Skeletal muscle tissue (tissue), 4 donors: ENCODE data around the gene PRKN. TPM values are rescaled to one million over a fixed set of nuclear protein-coding genes. Genes with fewer than 3 reads are reported as not detected.

ENCODE experiments used
- H3K27ac ChIP-seq: one replicate; pipeline ENCODE4 v1.7.0; 2013; ENCODE audit warnings: mild to moderate bottlenecking, low read depth, low read length, inconsistent platforms
- H3K27me3 ChIP-seq, 3 donors: one replicate each; pipeline ENCODE4 v1.7.0; 2013; ENCODE audit warnings: low read length in 3 of 3; ENCODE audit not compliant: control insufficient read depth in 3 of 3, insufficient read depth in 3 of 3
- H3K36me3 ChIP-seq, 3 donors: one replicate each; pipeline ENCODE4 v1.7.0; 2013; ENCODE audit warnings: low read length in 3 of 3; ENCODE audit not compliant: control insufficient read depth in 3 of 3, insufficient read depth in 3 of 3
- H3K4me1 ChIP-seq, 3 donors: one replicate each; pipeline ENCODE4 v1.7.0; 2013; ENCODE audit warnings: low read length in 3 of 3, mild to moderate bottlenecking in 3 of 3; ENCODE audit not compliant: control insufficient read depth in 3 of 3, insufficient read depth in 3 of 3
- H3K4me3 ChIP-seq, 3 donors: one replicate each; pipeline ENCODE4 v1.7.0; 2013; ENCODE audit warnings: low read length in 3 of 3
- H3K9ac ChIP-seq, 3 donors: one replicate each; pipeline ENCODE4 v1.7.0; 2013; ENCODE audit warnings: low read length in 3 of 3, mild to moderate bottlenecking in 3 of 3, moderate library complexity in 2 of 3, low read depth in 1 of 3
- H3K9me3 ChIP-seq, 3 donors: one replicate each; pipeline ENCODE4 v1.7.0; 2013; ENCODE audit warnings: low read length in 3 of 3; ENCODE audit not compliant: control insufficient read depth in 3 of 3
- total RNA-seq: library from RNA; depleted of rRNA; stranded (reverse); fragments of >200 nt; gene quantifications from one replicate; pipeline ENCODE4 v1.2.3, GENCODE V29; 2014
- donor health status: Osteomylitis.

PRKN gene
- total RNA-seq, 1 donor from 2014 or later: 16.7 TPM

DNA sequence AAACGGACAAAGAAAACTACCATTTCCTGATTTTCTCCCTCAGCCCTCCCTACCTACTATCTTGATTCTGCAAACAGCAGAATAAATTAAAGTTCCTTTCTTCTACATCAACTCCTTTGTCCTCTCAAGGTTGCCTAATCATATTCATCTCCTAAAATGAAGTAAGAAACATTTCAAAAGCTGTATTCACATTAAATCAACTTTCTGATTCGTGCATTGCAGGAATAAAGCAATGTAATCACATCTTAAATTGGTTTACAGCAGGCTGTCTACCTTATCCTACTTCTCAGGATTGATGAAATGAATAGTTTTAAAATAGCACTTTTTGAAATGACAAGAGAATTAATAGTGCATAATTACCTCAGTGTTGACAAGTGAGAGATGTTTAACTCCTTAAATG is 25.1 kb downstream of the PRKN start:
- H3K9ac ChIP-seq: no peak overlapping the region
- H3K4me3 ChIP-seq: no peak overlapping the region
- no peak overlapping the region for H3K27ac ChIP-seq
- H3K4me1 ChIP-seq: peaks cover 5 to 16% (median 10%) of the 10 kb centered on the region in 3 donors
- H3K9me3 ChIP-seq: no peaks in the 10 kb centered on the region
- H3K27me3 ChIP-seq: no peaks in the 10 kb centered on the region
- no peaks in the 10 kb centered on the region for H3K36me3 ChIP-seq

DNA sequence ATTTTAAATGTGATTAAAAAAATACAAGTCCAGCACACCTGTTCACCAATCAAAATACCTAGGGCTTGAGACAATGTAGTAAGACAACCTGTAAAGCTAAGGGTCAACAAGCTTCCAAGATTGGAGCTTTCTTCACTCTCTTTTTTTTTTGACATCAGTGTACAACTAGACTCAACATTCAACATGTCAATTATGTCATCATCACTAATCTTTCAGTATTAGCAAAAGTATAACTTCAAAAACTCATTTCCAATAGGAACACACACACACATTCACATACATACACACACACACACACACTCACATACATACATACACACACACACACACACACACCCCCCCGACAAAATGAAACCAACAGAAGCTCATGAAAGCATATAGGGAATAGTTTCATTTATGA is 26.0 kb downstream of the PRKN start:
- no peaks in the 10 kb centered on the region for H3K36me3 ChIP-seq
- no peak overlapping the region for H3K9ac ChIP-seq
- peaks cover 4 to 16% (median 9%) of the 10 kb centered on the region in 3 donors for H3K4me1 ChIP-seq
- no peaks in the 10 kb centered on the region for H3K9me3 ChIP-seq
- no peak overlapping the region for H3K27ac ChIP-seq
- H3K4me3 ChIP-seq: no peak overlapping the region
- no peaks in the 10 kb centered on the region for H3K27me3 ChIP-seq

DNA sequence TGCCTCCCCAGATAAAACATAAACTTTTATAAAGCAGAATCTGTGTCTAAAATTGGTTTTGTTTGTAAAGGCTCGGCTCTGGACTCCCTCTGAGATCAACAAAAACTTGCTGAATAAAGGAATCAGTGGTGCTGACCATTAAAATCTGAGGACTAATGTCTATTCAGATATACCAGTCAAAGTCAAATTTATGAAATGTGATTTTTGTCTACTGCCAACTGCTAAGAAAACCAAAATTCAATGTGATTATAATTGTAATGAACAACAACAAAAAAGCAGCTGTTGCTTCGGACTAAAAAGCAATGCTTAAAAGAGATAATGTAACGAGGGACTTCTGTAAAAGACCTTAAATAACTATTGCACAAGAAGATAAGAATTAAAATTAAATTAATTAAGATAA is 26.6 kb downstream of the PRKN start:
- Histone ChIP-seq H3K36me3 (no peaks in the 10 kb centered on the region), H3K4me1 (peaks cover 0 to 16% (median 3%) of the 10 kb centered on the region in 3 donors), H3K9ac (no peak overlapping the region), H3K4me3 (no peak overlapping the region), H3K27ac (no peak overlapping the region), H3K27me3 (no peaks in the 10 kb centered on the region), H3K9me3 (no peaks in the 10 kb centered on the region)

DNA sequence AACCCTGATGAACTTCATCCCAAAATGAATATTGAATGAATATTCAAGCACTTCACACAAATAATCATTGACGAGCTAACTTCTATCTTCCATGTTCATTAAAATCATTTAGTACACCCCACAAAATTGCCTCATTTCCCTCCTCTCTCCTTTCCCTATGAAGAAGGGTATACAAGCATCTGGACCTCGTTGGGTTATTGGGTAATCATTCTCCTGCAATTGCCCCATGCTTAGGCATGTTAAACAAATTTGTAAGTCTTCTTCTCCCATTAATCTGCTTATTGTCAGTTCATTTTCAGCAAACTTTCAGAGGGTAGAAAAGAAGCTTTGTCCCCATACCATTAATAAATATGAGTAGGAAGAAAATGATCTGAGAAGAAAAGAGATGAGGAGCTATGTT is 27.6 kb downstream of the PRKN start:
- Histone ChIP-seq H3K27me3 (no peaks in the 10 kb centered on the region), H3K27ac (no peak overlapping the region), H3K4me1 (peaks cover 0 to 6% (median 0%) of the 10 kb centered on the region in 3 donors), H3K4me3 (no peak overlapping the region), H3K9me3 (no peaks in the 10 kb centered on the region), H3K9ac (no peak overlapping the region), H3K36me3 (no peaks in the 10 kb centered on the region)

DNA sequence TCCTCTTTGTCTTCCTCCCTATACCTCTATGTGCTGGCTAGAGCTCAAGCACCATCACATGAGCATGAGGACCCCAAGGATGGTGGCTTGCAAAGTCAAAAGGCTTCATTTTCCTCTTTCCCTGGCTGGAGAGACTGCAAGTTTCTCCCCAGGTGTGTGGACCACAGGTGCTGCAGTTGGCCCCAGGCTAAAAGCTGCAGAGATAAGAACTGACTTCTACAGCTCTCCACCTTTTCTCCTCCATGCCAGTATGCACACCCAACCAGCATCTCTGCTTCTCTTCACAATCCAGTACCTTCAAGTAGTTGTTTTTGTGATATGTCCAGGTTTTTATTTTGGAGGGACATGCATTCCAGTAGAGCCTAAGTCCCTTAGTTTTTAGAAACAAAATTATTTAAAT is 29.1 kb downstream of the PRKN start:
- peaks cover 0 to 5% (median 0%) of the 10 kb centered on the region in 3 donors for H3K4me1 ChIP-seq
- no peaks in the 10 kb centered on the region for H3K36me3 ChIP-seq
- H3K9ac ChIP-seq: no peak overlapping the region
- no peaks in the 10 kb centered on the region for H3K27me3 ChIP-seq
- no peak overlapping the region for H3K4me3 ChIP-seq
- H3K9me3 ChIP-seq: no peaks in the 10 kb centered on the region
- no peak overlapping the region for H3K27ac ChIP-seq

DNA sequence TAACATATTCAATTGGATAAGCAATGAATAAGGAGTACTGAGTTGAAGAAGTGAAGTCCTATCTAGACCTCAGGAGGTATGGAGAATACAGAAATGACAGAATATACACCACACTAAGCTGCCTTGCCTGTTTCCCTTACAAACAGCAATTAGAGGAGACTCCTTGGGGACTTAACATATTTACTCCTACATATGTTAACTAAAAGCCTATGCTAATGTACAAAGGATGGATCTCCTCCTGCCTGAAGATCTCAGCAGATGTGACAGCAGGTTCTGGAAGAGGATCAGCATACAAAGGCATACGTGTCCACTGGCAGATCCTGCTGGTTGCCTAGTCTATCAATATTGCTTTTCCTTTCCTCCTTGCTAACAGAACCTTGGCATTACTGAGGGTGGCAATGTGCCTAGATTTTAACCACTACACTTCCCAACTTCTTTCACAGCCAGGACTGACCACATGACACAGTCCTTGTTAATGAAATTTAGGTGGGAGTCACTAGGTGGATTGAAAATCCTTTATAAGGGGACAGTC is 29.6 kb downstream of the PRKN start:
- Histone ChIP-seq H3K9ac (no peak overlapping the region), H3K36me3 (no peaks in the 10 kb centered on the region), H3K4me3 (no peak overlapping the region), H3K27me3 (no peaks in the 10 kb centered on the region), H3K4me1 (peaks cover 0 to 3% (median 0%) of the 10 kb centered on the region in 3 donors), H3K27ac (no peak overlapping the region), H3K9me3 (no peaks in the 10 kb centered on the region)

DNA sequence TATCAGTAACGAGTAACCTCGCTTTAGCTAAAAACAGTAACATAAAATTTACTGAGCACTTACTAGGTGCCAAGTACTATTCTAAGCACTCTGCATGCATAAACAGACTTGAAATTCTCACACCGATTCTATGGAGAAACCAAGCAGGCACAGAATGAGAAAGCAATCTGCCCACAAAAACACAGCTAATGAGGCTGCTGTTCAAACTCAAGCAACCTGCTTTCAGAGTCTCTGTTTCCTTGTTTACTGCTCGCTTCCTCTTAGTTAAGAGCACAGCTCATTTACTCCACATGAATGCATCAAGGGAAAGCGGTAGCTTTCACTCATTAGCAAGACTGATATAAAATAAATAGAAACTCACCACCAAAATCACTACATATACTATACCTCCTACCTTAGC is 37.4 kb downstream of the PRKN start:
- peaks cover 0 to 7% (median 2%) of the 10 kb centered on the region in 3 donors for H3K4me1 ChIP-seq
- no peak overlapping the region for H3K4me3 ChIP-seq
- no peaks in the 10 kb centered on the region for H3K9me3 ChIP-seq

DNA sequence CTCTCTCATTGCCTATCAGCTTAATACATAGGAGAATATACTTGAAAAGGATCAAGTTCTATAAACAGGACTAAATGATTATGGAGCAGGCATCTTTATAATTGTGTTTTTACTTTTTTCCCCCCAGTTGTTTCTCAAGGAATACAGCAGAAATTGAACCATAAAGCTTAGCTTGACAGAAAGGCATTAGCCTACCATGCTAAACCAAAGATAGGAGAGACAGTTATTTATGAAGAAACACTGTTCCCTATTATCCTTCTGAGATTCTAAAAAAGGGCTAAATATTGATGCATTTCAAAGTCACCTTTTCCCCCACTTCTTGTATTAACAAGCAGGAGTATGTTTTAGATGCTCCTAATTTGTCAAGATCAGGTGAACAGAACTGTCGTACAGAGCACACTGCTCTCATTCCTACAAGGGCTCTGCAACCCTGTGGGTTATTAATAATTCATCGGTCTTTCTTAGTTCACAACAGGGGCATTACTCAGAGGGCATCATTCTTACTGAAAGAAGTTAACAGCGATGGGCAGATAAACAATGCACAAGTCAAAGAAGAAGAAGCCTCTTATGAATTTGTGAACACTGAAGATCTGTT is 38.7 kb downstream of the PRKN start:
- Histone ChIP-seq H3K9me3 (no peaks in the 10 kb centered on the region), H3K4me1 (peaks cover 0 to 7% (median 2%) of the 10 kb centered on the region in 3 donors), H3K36me3 (no peaks in the 10 kb centered on the region), H3K9ac (no peak overlapping the region), H3K4me3 (no peak overlapping the region), H3K27me3 (no peaks in the 10 kb centered on the region), H3K27ac (no peak overlapping the region)

More for the DNA sequence above, 37.4 kb downstream of the PRKN start:
- Histone ChIP-seq H3K9ac (no peak overlapping the region), H3K27ac (no peak overlapping the region), H3K36me3 (no peaks in the 10 kb centered on the region), H3K27me3 (no peaks in the 10 kb centered on the region)

DNA sequence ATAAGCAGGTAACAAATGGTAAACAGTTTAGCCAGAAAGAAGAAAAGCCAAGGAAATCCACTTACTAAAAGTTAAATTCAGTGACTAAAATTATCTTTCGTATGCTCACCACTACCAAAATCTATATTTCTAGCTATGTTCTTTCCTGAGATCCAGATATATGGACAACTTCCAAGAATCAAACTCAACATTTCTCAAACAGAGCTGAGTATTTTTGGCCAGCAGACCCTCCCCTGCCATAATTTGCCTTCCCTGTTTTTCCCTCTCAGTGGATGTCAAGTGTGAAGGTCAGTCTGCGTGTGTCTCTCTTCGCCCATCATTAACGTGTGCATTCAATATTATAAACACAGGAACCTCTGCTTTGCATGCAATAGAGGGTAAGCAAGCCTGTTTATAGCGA is 42.0 kb downstream of the PRKN start:
- Histone ChIP-seq H3K27ac (no peak overlapping the region), H3K9ac (no peak overlapping the region)

DNA sequence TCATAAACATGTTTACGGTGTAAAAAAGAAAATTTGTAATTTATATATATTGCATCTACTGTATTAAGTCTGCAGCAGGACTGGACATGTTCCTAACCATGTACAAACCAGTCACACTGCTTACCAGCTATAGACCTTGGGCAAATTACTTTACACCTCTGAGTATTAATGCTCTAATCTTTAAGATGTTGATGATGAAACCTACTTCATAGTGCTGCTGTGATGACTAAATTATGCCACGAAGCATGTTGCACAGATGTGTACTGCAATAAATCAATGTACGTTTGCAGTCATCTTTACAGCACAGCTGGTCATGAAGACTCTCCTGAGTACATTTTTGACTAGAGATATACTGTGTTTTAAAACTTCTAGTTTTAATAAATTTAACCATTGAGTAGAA is 42.6 kb downstream of the PRKN start:
- no peaks in the 10 kb centered on the region for H3K9me3 ChIP-seq
- H3K9ac ChIP-seq: no peak overlapping the region
- H3K4me1 ChIP-seq: peaks cover 0 to 3% (median 2%) of the 10 kb centered on the region in 3 donors
- H3K27ac ChIP-seq: no peak overlapping the region
- H3K4me3 ChIP-seq: no peak overlapping the region
- no peaks in the 10 kb centered on the region for H3K27me3 ChIP-seq
- no peaks in the 10 kb centered on the region for H3K36me3 ChIP-seq

More for the DNA sequence above, 42.0 kb downstream of the PRKN start:
- H3K27me3 ChIP-seq: no peaks in the 10 kb centered on the region
- no peaks in the 10 kb centered on the region for H3K9me3 ChIP-seq
- no peaks in the 10 kb centered on the region for H3K36me3 ChIP-seq
- no peak overlapping the region for H3K4me3 ChIP-seq
- peaks cover 0 to 7% (median 2%) of the 10 kb centered on the region in 3 donors for H3K4me1 ChIP-seq
